ENCODE measurements around the gene BSDC1. TPM values are rescaled to one million over a fixed set of nuclear protein-coding genes. Genes with fewer than 3 reads are reported as not detected.

Gene BSDC1
- total and polyA plus RNA-seq, 2 of the 13 experiments (the other 11 are each of a cell fraction or from before 2014, with no cell fraction given) = 40.3 to 64.2 TPM

- TF ChIP-seq ZNF83 (CRISPR knock-in tag; IDR thresholded peaks at IDR 0.05; ENCODE audit: borderline replicate concordance) (no peak), ZFP62 (CRISPR knock-in tag; IDR thresholded peaks at IDR 0.05) (no peak), PAX8 (CRISPR knock-in tag; IDR thresholded peaks at IDR 0.05; ENCODE audit: borderline replicate concordance) (0 out of 2 replicates have a peak, but pooled peaks have one; percentile 37)
Observed at GRCh38 chr1:32394890-32395432, 720 bp upstream of the BSDC1 start (continued).

- intact Hi-C loops (cut with micrococcal nuclease; ENCODE audit: unreplicated experiment) (loop anchor here (2.0 to 10.0 kb wide), 2 partner anchors 43 to 59 kb away; partner anchors contain the start of gene MARCKSL1), in situ Hi-C loops (cut with HindIII; ENCODE audit: extremely low pct_ligation_motif_present, low pct_unique_long_range_greater_than_20kb) (no loop called here)
- ATAC-seq (peak; percentile 35), DNase-seq (ENCODE audit: low spot score) (no peak), FAIRE-seq (no peak)
- BruUV-seq (replicated peaks) = TSS peak; percentile 80
- 0% methylated on average over 10 of the region's 15 CpGs for WGBS (ENCODE audit: low lambda C conversion rate)
- H2AFZ ChIP-seq (ENCODE audit: low read length) = no peak overlapping the region
- H3K9ac ChIP-seq (ENCODE audit: insufficient read depth, low read depth, low read length) = peak overlapping the region; percentile 97
- H3K27me3 ChIP-seq (ENCODE audit: control insufficient read depth in 1 of 2, insufficient read depth in 2 of 2, low read length in 2 of 2) = no peaks in the 10 kb centered on the region; a peak in 1 of 5 replicates
- H3K36me3 ChIP-seq (replicated peaks in 1 of 2; ENCODE audit: control insufficient read depth in 1 of 2, insufficient read depth in 2 of 2, low read length in 2 of 2) = peaks cover 11 to 24% of the 10 kb centered on the region in 2 experiments; a peak in 4 of 5 replicates
- POLR2A ChIA-PET = interaction anchor here (0.8 to 3.0 kb wide), 25 partner anchors 8 to 365 kb away, joined by 3 to 37 read pairs (median 6); partner anchors contain the start of genes CCDC28B, HDAC1, KPNA6 and MARCKSL1
- no peaks in the 10 kb centered on the region for H3K9me3 ChIP-seq (ENCODE audit: low read length)
- no peaks in the 10 kb centered on the region for H4K20me1 ChIP-seq (ENCODE audit: insufficient read depth, low read length)
- CTCF ChIA-PET (ENCODE audit: low intra/inter-chr PET ratio, low total read pairs) = no interaction called here
- peaks cover 31% of the 10 kb centered on the region for H3K4me1 ChIP-seq (ENCODE audit: insufficient read depth, low read length)
- peak overlapping the region; percentile 77 to 99 (median 91) for H3K4me3 ChIP-seq (replicated peaks in 1 of 3; ENCODE audit: insufficient read depth in 1 of 3, low read depth in 2 of 3, low read length in 3 of 3)
- peak overlapping the region; percentile 96 for H3K27ac ChIP-seq (ENCODE audit: extremely low read length, insufficient read depth, low read length)
- peaks cover 41% of the 10 kb centered on the region for H3K79me2 ChIP-seq (ENCODE audit: insufficient read depth, low read length)
- peak overlapping the region; percentile 80 for H3K4me2 ChIP-seq (ENCODE audit: low read depth, low read length)
- TF ChIP-seq MED8 (CRISPR knock-in tag; IDR thresholded peaks at IDR 0.05; ENCODE audit: insufficient replicate concordance) (no peak), ATF7 (IDR thresholded peaks at IDR 0.05) (no peak), ATF7 (CRISPR knock-in tag; IDR thresholded peaks at IDR 0.05) (no peak), ZNF704 (CRISPR knock-in tag; IDR thresholded peaks at IDR 0.05; ENCODE audit: borderline replicate concordance) (no peak), CC2D1A (CRISPR knock-in tag; IDR thresholded peaks at IDR 0.05) (no peak), HNRNPUL1 (IDR thresholded peaks at IDR 0.05; ENCODE audit: low read depth, low read length) (no peak), MYC (CRISPR knock-in tag; IDR thresholded peaks at IDR 0.05; ENCODE audit: borderline replicate concordance) (no peak), HDAC2 (CRISPR knock-in tag; IDR thresholded peaks at IDR 0.05) (0 out of 2 replicates have a peak, but pooled peaks have one; percentile 2), SAFB2 (CRISPR knock-in tag; IDR thresholded peaks at IDR 0.05; ENCODE audit: borderline replicate concordance, low read depth) (no peak), ZNF44 (CRISPR knock-in tag; IDR thresholded peaks at IDR 0.05) (no peak), SMAD3 (CRISPR knock-in tag; IDR thresholded peaks at IDR 0.05) (0 out of 2 replicates have a peak, but pooled peaks have one; percentile 31), HOXA7 (CRISPR knock-in tag; IDR thresholded peaks at IDR 0.05) (no peak), SRY (CRISPR knock-in tag; IDR thresholded peaks at IDR 0.05) (no peak), ZNF724P (CRISPR knock-in tag; IDR thresholded peaks at IDR 0.05; ENCODE audit: borderline replicate concordance) (no peak), ZSCAN5A (CRISPR knock-in tag; IDR thresholded peaks at IDR 0.05; ENCODE audit: borderline replicate concordance) (0 out of 2 replicates have a peak, but pooled peaks have one; percentile 1), PHF20 (CRISPR knock-in tag; IDR thresholded peaks at IDR 0.05) (no peak), SNAPC2 (CRISPR knock-in tag; IDR thresholded peaks at IDR 0.05) (no peak), GTF2F1 (IDR thresholded peaks at IDR 0.05; ENCODE audit: low read length) (no peak), ETS1 (CRISPR knock-in tag; IDR thresholded peaks at IDR 0.05) (no peak)
Observed at GRCh38 chr1:32393832-32394140, 455 bp downstream of the BSDC1 start.

Data from HepG2 (cell line).